Kidney (tissue), 14 donors: Measurements from ENCODE around the gene SCN10A. TPM values are rescaled to one million over a fixed set of nuclear protein-coding genes. Genes with fewer than 3 reads are reported as not detected.

Experiments used
- DNase-seq, 5 donors: peaks; one replicate each; pipeline ENCODE4 v3.0.0-alpha.2; 2013 to 2020
- FAIRE-seq: peaks from 2 replicates; lab custom pipeline; 2012; peaks lifted over from hg19 to GRCh38; lab: Jason Lieb, UNC
- H3K27ac ChIP-seq, 2 donors: one replicate each; pipeline ENCODE4 v1.7.0; 2013; ENCODE audit warnings: low read depth in 2 of 2, low read length in 2 of 2, inconsistent platforms in 1 of 2
- H3K27me3 ChIP-seq: one replicate; pipeline ENCODE4 v1.7.1; 2013; ENCODE audit warnings: low read length, inconsistent platforms; ENCODE audit not compliant: control insufficient read depth, insufficient read depth
- H3K36me3 ChIP-seq, 3 donors: one replicate each; pipeline versions ENCODE4 v1.7.0 to v1.7.1; 2013; ENCODE audit warnings: low read length in 3 of 3, control low read depth in 1 of 3, inconsistent platforms in 1 of 3; ENCODE audit not compliant: insufficient read depth in 3 of 3, control insufficient read depth in 2 of 3
- H3K4me1 ChIP-seq, 3 donors: one replicate each; pipeline versions ENCODE4 v1.7.0 to v1.7.1; 2013; ENCODE audit warnings: low read length in 3 of 3, inconsistent platforms in 1 of 3, low read depth in 1 of 3; ENCODE audit not compliant: control insufficient read depth in 2 of 3, insufficient read depth in 2 of 3
- H3K4me3 ChIP-seq, 3 donors: one replicate each; pipeline versions ENCODE4 v1.7.0 to v1.8.1; 2013; ENCODE audit warnings: low read length in 3 of 3, control low read depth in 1 of 3, inconsistent platforms in 1 of 3
- H3K9ac ChIP-seq, 3 donors: one replicate each; pipeline versions ENCODE4 v1.7.0 to v1.7.1; 2013; ENCODE audit warnings: low read length in 3 of 3, control low read depth in 1 of 3, inconsistent platforms in 1 of 3
- H3K9me3 ChIP-seq, 3 donors: one replicate each; pipeline versions ENCODE4 v1.7.0 to v1.7.1; 2013; ENCODE audit warnings: low read length in 3 of 3, control low read depth in 1 of 3, inconsistent platforms in 1 of 3; ENCODE audit not compliant: control insufficient read depth in 2 of 3, insufficient read depth in 1 of 3
- CTCF ChIP-seq: IDR thresholded peaks from 3 replicates; pipeline ENCODE4 v1.5.1; 2012; ENCODE audit warnings: mild to moderate bottlenecking, moderate library complexity, borderline replicate concordance; ENCODE audit not compliant: insufficient read depth; ENCODE audit errors: extremely low read depth
- intact Hi-C: fragments of 100-400 bp; cut with DNase I; formaldehyde crosslinking; loops from one replicate; pipeline ENCODE4 v1.11.1; 2022
- polyA plus RNA-seq: library from polyadenylated mRNA; stranded (reverse); fragments of 350-450 nt; fragmentation: Illumina TruSeq; extraction: RNeasy Lipid Tissue Mini Kit (QIAGEN cat#74804); gene quantifications from one replicate; pipeline ENCODE4 v1.2.3, GENCODE V29; 2014; ENCODE audit warnings: low read depth, low replicate concordance; ENCODE audit not compliant: insufficient read depth
- total RNA-seq: library from RNA; stranded (reverse); fragmentation: NEBNext Ultra II Directional; extraction: Animal tissue kit (Norgen Biotek cat#: 25700); gene quantifications from one replicate; pipeline ENCODE4 v1.2.1, GENCODE V29; 2021
- donor health status: control.
- donor health status: control.
- donor health status: control.
- donor health status: control.
- donor health status: control.
- donor health status: DM: yes; HTN: yes; CAD: no.
- donor health status: Normal renal cell carcinoma (clear cell type).

The SCN10A gene
- total and polyA plus RNA-seq, 2 donors from 2014 or later = not detected

GRCh38 chr3:38824349-38824748, 8.3 kb upstream of the SCN10A start:
- no peak overlapping the region for H3K9ac ChIP-seq
- no peaks in the 10 kb centered on the region for H3K4me1 ChIP-seq
- no peaks in the 10 kb centered on the region for H3K36me3 ChIP-seq
- TF ChIP-seq CTCF = no peak
- H3K27me3 ChIP-seq = no peaks in the 10 kb centered on the region
- DNase-seq (no peak), FAIRE-seq (no peak)
- H3K4me3 ChIP-seq = no peak overlapping the region
- H3K27ac ChIP-seq = no peak overlapping the region
- no peaks in the 10 kb centered on the region for H3K9me3 ChIP-seq
- intact Hi-C loops = no loop called here

DNA sequence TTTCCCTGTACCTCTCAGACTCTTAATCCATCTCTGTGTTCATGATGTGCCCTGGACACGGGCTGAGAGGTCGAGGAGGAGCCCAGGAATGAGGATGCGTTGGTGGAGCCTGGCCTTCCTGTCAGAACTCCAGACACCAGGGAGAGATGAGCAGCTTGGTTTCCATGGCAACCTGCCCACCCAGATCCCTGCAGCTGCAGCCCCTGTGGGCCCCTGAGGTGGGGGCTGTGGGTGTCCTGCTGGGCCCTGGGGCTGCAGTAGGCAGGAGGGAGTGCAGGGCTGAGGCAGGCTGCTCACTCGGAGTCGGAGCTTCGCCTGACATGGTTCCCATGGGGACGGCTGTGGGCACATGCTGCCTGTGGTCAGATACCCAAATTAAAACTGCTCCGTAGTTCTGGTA, 7.7 kb upstream of the SCN10A start:
- DNase-seq (no peak), FAIRE-seq (no peak)
- TF ChIP-seq CTCF = no peak
- Histone ChIP-seq H3K36me3 (no peaks in the 10 kb centered on the region), H3K27me3 (no peaks in the 10 kb centered on the region), H3K9me3 (no peaks in the 10 kb centered on the region), H3K4me1 (no peaks in the 10 kb centered on the region), H3K9ac (no peak overlapping the region), H3K4me3 (no peak overlapping the region), H3K27ac (no peak overlapping the region)
- intact Hi-C loops = no loop called here

- intact Hi-C loops = no loop called here
- H3K9me3 ChIP-seq = no peaks in the 10 kb centered on the region
- H3K36me3 ChIP-seq = no peaks in the 10 kb centered on the region
- no peaks in the 10 kb centered on the region for H3K4me1 ChIP-seq
- H3K27ac ChIP-seq = no peak overlapping the region
- no peaks in the 10 kb centered on the region for H3K27me3 ChIP-seq
- H3K4me3 ChIP-seq = no peak overlapping the region
- FAIRE-seq (no peak), DNase-seq (no peak)
- no peak overlapping the region for H3K9ac ChIP-seq
- no peak for TF ChIP-seq CTCF
Observed at GRCh38 chr3:38823186-38823585, 7.2 kb upstream of the SCN10A start.

GRCh38 chr3:38811822-38812221, 4.2 kb downstream of the SCN10A start:
- FAIRE-seq (no peak), DNase-seq (no peak)
- no peak for TF ChIP-seq CTCF
- Histone ChIP-seq H3K4me1 (no peaks in the 10 kb centered on the region), H3K27ac (no peak overlapping the region), H3K27me3 (no peaks in the 10 kb centered on the region), H3K9me3 (no peaks in the 10 kb centered on the region), H3K36me3 (no peaks in the 10 kb centered on the region), H3K9ac (no peak overlapping the region), H3K4me3 (no peak overlapping the region)
- intact Hi-C loops = no loop called here
